Activated CD4-positive, alpha-beta T cell treated with anti-CD3 and anti-CD28 coated beads for 1 hour (primary cell): Measurements from ENCODE around the gene GPALPP1.
A peak's percentile ranks its signal among the peaks of the same experiment; 100 is the strongest.
"Not testable (repeated sequence)": the region's sequence is repeated elsewhere in the genome, so short reads cannot be mapped to it uniquely, and the experiment has no call there.

Source experiments
- DNase-seq: peaks from one replicate; pipeline ENCODE4 v3.0.0-alpha.2; 2020

Gene GPALPP1

GRCh38 chr13:45007823-45008222 is 18.5 kb downstream of the GPALPP1 start:
- DNase-seq = no peak

- no peak for DNase-seq
Observed at GRCh38 chr13:45011198-45011597, 21.9 kb downstream of the GPALPP1 start.

- DNase-seq = no peak
Observed at GRCh38 chr13:45015300-45015699, 26.0 kb downstream of the GPALPP1 start.

- no peak for DNase-seq
Observed at GRCh38 chr13:45016792-45017425, 27.6 kb downstream of the GPALPP1 start.

GRCh38 chr13:45019981-45020380 is 30.6 kb downstream of the GPALPP1 start:
- DNase-seq = not testable (repeated sequence)

- no peak for DNase-seq
Observed at GRCh38 chr13:45021250-45021649, 31.9 kb downstream of the GPALPP1 start.

- DNase-seq = no peak
Observed at GRCh38 chr13:45024847-45025246, 35.5 kb downstream of the GPALPP1 start.

- DNase-seq = no peak
Observed at GRCh38 chr13:45034342-45034741, 45.0 kb downstream of the GPALPP1 start.

- DNase-seq = no peak
Observed at GRCh38 chr13:45036206-45036605, 46.9 kb downstream of the GPALPP1 start.

- no peak for DNase-seq
Observed at GRCh38 chr13:45040173-45040572, 50.8 kb downstream of the GPALPP1 start.

GRCh38 chr13:45040622-45041021 is 51.3 kb downstream of the GPALPP1 start:
- no peak for DNase-seq

- DNase-seq = no peak
Observed at GRCh38 chr13:45042539-45042938, 53.2 kb downstream of the GPALPP1 start.

- DNase-seq = no peak
Observed at GRCh38 chr13:45046445-45046844, 57.1 kb downstream of the GPALPP1 start.

GRCh38 chr13:45047394-45048310 is 58.3 kb downstream of the GPALPP1 start:
- peak; percentile 65 for DNase-seq

GRCh38 chr13:45048890-45049407 is 59.6 kb downstream of the GPALPP1 start:
- DNase-seq = no peak

GRCh38 chr13:45049478-45049877 is 60.1 kb downstream of the GPALPP1 start:
- DNase-seq = no peak

- no peak for DNase-seq
Observed at GRCh38 chr13:45051315-45051714, 62.0 kb downstream of the GPALPP1 start.

- no peak for DNase-seq
Observed at GRCh38 chr13:45055198-45055901, 66.0 kb downstream of the GPALPP1 start.

GRCh38 chr13:45055902-45056648 is 66.7 kb downstream of the GPALPP1 start:
- no peak for DNase-seq

- DNase-seq = no peak
Observed at GRCh38 chr13:45060062-45060461, 70.7 kb downstream of the GPALPP1 start.

- no peak for DNase-seq
Observed at GRCh38 chr13:45063261-45063860, 74.0 kb downstream of the GPALPP1 start.

GRCh38 chr13:45063889-45064288 is 74.6 kb downstream of the GPALPP1 start:
- DNase-seq = not testable (repeated sequence)
